ENCODE results near the gene THSD7A. TPM values are rescaled to one million over a fixed set of nuclear protein-coding genes. Genes with fewer than 3 reads are reported as not detected.

THSD7A gene
- total and polyA plus RNA-seq, 9 of the 15 experiments (the other 6 are each of a cell fraction or from before 2014, with no cell fraction given), result 0.01 to 0.02 TPM; not detected in 7

DNA sequence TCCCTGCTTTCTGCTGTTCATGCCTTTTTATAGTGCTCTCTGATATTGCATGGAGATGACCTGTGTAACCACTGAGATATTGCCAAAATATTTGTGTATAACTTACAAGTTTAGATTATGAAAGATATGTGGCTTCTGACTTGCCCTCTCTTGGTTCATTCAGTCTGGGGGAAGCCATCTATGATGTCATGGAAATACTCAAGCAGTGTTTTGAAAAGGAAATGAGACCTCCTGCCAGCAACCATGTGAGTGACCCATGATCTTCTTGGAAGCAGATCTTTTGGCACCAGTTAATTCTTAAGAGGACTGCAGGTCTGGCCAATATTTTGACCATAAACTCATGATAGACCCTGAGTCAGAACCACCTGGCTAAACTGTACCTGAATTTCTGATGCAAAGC, 183.0 kb downstream of the THSD7A start:
- Histone ChIP-seq H2AFZ (ENCODE audit: low read depth, low read length) (no peak overlapping the region), H3K4me1 (replicated peaks in 1 of 2; ENCODE audit: control insufficient read depth in 2 of 2, insufficient read depth in 2 of 2, low read length in 2 of 2) (no peaks in the 10 kb centered on the region), H3K36me3 (ENCODE audit: control insufficient read depth, insufficient read depth, low read length) (no peaks in the 10 kb centered on the region), H3K27me3 (ENCODE audit: control insufficient read depth in 2 of 2, insufficient read depth in 2 of 2, low read length in 2 of 2) (no peaks in the 10 kb centered on the region), H3K4me3 (no peak overlapping the region), H3K4me2 (ENCODE audit: insufficient read depth, low read length) (no peak overlapping the region), H3K27ac (ENCODE audit: extremely low read depth, low read depth, low read length) (no peak overlapping the region), H3K79me2 (ENCODE audit: control insufficient read depth, insufficient read depth, low read length) (no peaks in the 10 kb centered on the region), H3K9me1 (ENCODE audit: control insufficient read depth, insufficient read depth, low read length) (no peaks in the 10 kb centered on the region), H3K9ac (ENCODE audit: insufficient read depth in 1 of 2, low read depth in 2 of 2, low read length in 2 of 2) (no peak overlapping the region), H3K9me3 (replicated peaks; ENCODE audit: control insufficient read depth, insufficient read depth, low read depth, low read length) (no peaks in the 10 kb centered on the region), H4K20me1 (replicated peaks; ENCODE audit: control insufficient read depth, insufficient read depth, low read length) (no peaks in the 10 kb centered on the region)
- ATAC-seq (no peak), FAIRE-seq (no peak), DNase-seq (ENCODE audit: extremely low read depth in 1 of 4, low spot score in 3 of 4) (no peak)
- BruUV-seq (replicated peaks), result no TSS peak
- TF ChIP-seq ZNF217 (CRISPR knock-in tag; IDR thresholded peaks at IDR 0.05), result no peak
- no peak for TF ChIP-seq PYGO2 (tag; IDR thresholded peaks at IDR 0.05)
- no peak for TF ChIP-seq ZNF699 (CRISPR knock-in tag; IDR thresholded peaks at IDR 0.05; ENCODE audit: insufficient replicate concordance)
- TF ChIP-seq RBM14 (IDR thresholded peaks at IDR 0.05; ENCODE audit: borderline replicate concordance, insufficient read depth, low read depth, low read length), result no peak
- no peak for TF ChIP-seq ZNF561 (CRISPR knock-in tag; conservative IDR thresholded peaks at IDR 0.05)
- intact Hi-C loops (cut with micrococcal nuclease), result no loop called here
- ChIA-PET CTCF (ENCODE audit: low intra/inter-chr PET ratio) (no interaction called here), POLR2A (no interaction called here)
- in situ Hi-C loops (cut with MboI), result no loop called here

DNA sequence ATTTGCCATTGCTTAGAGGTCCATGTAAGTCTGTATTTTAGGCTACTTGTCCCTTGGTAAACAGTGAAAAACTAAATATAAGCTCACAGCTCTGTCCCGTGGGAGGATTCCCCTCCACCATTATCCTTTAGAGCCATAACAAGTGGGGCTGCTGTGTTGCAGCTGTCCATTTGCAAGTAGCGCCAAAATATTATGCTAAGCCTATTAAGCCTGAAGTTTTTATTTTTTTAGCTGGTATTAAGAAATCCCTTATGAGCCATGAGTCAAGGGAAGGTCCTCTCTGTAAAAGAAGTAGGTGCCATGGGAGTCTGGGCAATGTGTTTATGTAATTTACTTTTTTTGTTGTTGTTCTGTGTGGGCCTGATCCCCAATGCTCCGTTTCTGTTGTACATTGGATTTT, 183.9 kb downstream of the THSD7A start:
- FAIRE-seq, result no peak
- no peak overlapping the region for H2AFZ ChIP-seq (ENCODE audit: low read depth, low read length)
- no peak overlapping the region for H3K27ac ChIP-seq (ENCODE audit: extremely low read depth, low read depth, low read length)
- H3K9me3 ChIP-seq (replicated peaks; ENCODE audit: control insufficient read depth, insufficient read depth, low read depth, low read length), result no peaks in the 10 kb centered on the region
- no peaks in the 10 kb centered on the region for H3K27me3 ChIP-seq (ENCODE audit: control insufficient read depth in 2 of 2, insufficient read depth in 2 of 2, low read length in 2 of 2)
- no peak overlapping the region for H3K4me3 ChIP-seq
- ChIA-PET POLR2A (no interaction called here), CTCF (ENCODE audit: low intra/inter-chr PET ratio) (no interaction called here)
- H3K4me2 ChIP-seq (ENCODE audit: insufficient read depth, low read length), result no peak overlapping the region
- no peaks in the 10 kb centered on the region for H3K79me2 ChIP-seq (ENCODE audit: control insufficient read depth, insufficient read depth, low read length)
- 0% methylated on average over 3 of the region's 3 CpGs for WGBS (ENCODE audit: insufficient coverage, low coverage, missing lambda C conversion rate)
- H3K36me3 ChIP-seq (ENCODE audit: control insufficient read depth, insufficient read depth, low read length), result no peaks in the 10 kb centered on the region
- no peak overlapping the region for H3K9ac ChIP-seq (ENCODE audit: insufficient read depth in 1 of 2, low read depth in 2 of 2, low read length in 2 of 2)
- no peaks in the 10 kb centered on the region for H4K20me1 ChIP-seq (replicated peaks; ENCODE audit: control insufficient read depth, insufficient read depth, low read length)
- no peak for DNase-seq (ENCODE audit: extremely low read depth in 1 of 4, low spot score in 3 of 4)
- no peak for ATAC-seq
- no peaks in the 10 kb centered on the region for H3K9me1 ChIP-seq (ENCODE audit: control insufficient read depth, insufficient read depth, low read length)
- intact Hi-C loops (cut with micrococcal nuclease), result no loop called here
- BruUV-seq (replicated peaks), result no TSS peak
- in situ Hi-C loops (cut with MboI), result no loop called here
- no peaks in the 10 kb centered on the region for H3K4me1 ChIP-seq (replicated peaks in 1 of 2; ENCODE audit: control insufficient read depth in 2 of 2, insufficient read depth in 2 of 2, low read length in 2 of 2)
- TF ChIP-seq RAD21 (CRISPR knock-in tag; conservative IDR thresholded peaks at IDR 0.05 in 1 of 2, IDR thresholded peaks at IDR 0.05 in 1 of 2), result no peak
- no peak for TF ChIP-seq BHLHE40 (IDR thresholded peaks at IDR 0.05; ENCODE audit: low read length)
- TF ChIP-seq ZNF766 (CRISPR knock-in tag; conservative IDR thresholded peaks at IDR 0.05), result no peak
- TF ChIP-seq GATAD2A (IDR thresholded peaks at IDR 0.05), result no peak
- no peak for TF ChIP-seq ZNF696 (CRISPR knock-in tag; conservative IDR thresholded peaks at IDR 0.05)
- TF ChIP-seq PREB (CRISPR knock-in tag; IDR thresholded peaks at IDR 0.05), result no peak
- no peak for TF ChIP-seq CREB1 (IDR thresholded peaks at IDR 0.05)
- TF ChIP-seq CREB1 (CRISPR knock-in tag; IDR thresholded peaks at IDR 0.05), result no peak
- TF ChIP-seq ARID2 (IDR thresholded peaks at IDR 0.05), result no peak
- no peak for TF ChIP-seq CHD4 (IDR thresholded peaks at IDR 0.05; ENCODE audit: insufficient read depth, insufficient replicate concordance, low read depth, low read length, poor library complexity, severe bottlenecking)
- no peak for TF ChIP-seq SNRNP70 (optimal IDR thresholded peaks at IDR 0.05; ENCODE audit: low read depth, low read length)
- no peak for TF ChIP-seq CHD2 (IDR thresholded peaks at IDR 0.05; ENCODE audit: low read depth, low read length)
- no peak for TF ChIP-seq PTRF (tag; IDR thresholded peaks at IDR 0.05)
- no peak for TF ChIP-seq TCF7 (IDR thresholded peaks at IDR 0.05; ENCODE audit: borderline replicate concordance)
- TF ChIP-seq ZNF174 (CRISPR knock-in tag; IDR thresholded peaks at IDR 0.05), result no peak
